Esophagus muscularis mucosa (tissue), 4 donors: ENCODE results near the gene TNK1.

ENCODE experiments used
- EP300 ChIP-seq: sonication (generic); formaldehyde crosslinking; IDR thresholded peaks from one replicate; pipeline ENCODE4 v1.6.1; 2017; ENCODE audit warnings: antibody characterized with exemption
- POLR2AphosphoS5 ChIP-seq, 2 donors: sonication (generic); formaldehyde crosslinking; IDR thresholded peaks; one replicate each; pipeline ENCODE4 v1.6.1; 2017; ENCODE audit warnings: antibody characterized with exemption in 2 of 2
- TF ChIP-seq, protein P1 (sequence below), 3 experiments: fragments of 200-600 bp in 2 of 3; fragments of 450-650 bp in 1 of 3; sonication (generic) in 2 of 3; IDR thresholded peaks; one replicate each; pipeline ENCODE4 v1.5.1; 2017 to 2019; ENCODE audit warnings: antibody characterized with exemption in 3 of 3, mild to moderate bottlenecking in 2 of 3, moderate library complexity in 1 of 3

- TF ChIP-seq, protein P1, sequence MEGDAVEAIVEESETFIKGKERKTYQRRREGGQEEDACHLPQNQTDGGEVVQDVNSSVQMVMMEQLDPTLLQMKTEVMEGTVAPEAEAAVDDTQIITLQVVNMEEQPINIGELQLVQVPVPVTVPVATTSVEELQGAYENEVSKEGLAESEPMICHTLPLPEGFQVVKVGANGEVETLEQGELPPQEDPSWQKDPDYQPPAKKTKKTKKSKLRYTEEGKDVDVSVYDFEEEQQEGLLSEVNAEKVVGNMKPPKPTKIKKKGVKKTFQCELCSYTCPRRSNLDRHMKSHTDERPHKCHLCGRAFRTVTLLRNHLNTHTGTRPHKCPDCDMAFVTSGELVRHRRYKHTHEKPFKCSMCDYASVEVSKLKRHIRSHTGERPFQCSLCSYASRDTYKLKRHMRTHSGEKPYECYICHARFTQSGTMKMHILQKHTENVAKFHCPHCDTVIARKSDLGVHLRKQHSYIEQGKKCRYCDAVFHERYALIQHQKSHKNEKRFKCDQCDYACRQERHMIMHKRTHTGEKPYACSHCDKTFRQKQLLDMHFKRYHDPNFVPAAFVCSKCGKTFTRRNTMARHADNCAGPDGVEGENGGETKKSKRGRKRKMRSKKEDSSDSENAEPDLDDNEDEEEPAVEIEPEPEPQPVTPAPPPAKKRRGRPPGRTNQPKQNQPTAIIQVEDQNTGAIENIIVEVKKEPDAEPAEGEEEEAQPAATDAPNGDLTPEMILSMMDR (IDR thresholded peaks at IDR 0.05) = no peak
- TF ChIP-seq EP300 (no peak), POLR2AphosphoS5 (IDR thresholded peaks at IDR 0.05) (no peak)
Observed at GRCh38 chr17:7343250-7343649, 37.6 kb upstream of the TNK1 start.
